NCI-H2107 (cell line): ENCODE results near the gene ANKRD9.

Experiments used
- DNase-seq: peaks from one replicate; lab custom pipeline; 2025; lab: John Stamatoyannopoulos, UW

The ANKRD9 gene

DNA sequence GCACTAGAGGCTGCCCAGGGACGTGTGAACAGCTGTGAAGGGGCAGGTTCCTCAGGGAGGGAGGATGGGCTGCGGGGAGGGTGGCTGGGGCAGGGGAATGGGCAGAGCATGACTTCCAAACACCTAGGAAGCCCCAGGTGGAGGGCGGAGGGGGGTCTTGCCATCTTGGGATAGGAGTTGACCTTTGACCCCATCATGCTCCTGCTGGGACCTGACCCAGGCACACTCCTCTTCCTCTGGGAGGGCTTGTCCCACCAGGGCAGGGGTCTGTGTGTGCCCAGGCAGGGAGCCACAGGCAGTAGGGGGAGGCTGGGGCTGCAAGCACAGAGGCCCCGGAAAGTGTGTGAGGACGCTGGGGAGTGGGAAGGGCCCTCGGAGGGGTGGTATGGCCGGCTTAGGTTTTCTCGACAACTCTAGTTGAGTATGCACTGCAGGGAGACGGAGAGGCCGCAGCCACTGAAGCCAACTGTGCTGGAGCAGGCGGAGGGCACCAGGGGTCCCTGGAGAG, 3.3 kb upstream of the ANKRD9 start:
- DNase-seq = no peak

DNA sequence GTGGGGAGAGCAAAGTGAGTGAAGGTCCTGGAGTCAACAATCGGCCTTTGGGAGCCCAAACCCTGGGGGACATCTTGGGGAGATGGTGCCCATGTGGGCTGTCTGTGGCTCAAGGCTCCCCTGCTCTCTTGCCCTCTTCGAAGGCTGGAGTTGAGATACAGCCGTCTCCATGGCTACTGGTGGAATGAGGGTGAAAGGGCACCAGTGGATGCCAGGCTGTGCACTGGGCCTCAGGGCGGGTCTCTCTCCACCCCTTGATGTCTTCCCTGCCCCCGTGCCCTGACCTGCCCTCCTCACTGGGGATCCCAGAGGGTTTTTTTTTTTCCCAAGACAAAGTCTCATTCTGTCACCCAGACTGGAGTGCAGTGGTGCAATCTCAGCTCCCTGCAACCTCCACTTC, 2.0 kb upstream of the ANKRD9 start:
- DNase-seq = no peak

DNA sequence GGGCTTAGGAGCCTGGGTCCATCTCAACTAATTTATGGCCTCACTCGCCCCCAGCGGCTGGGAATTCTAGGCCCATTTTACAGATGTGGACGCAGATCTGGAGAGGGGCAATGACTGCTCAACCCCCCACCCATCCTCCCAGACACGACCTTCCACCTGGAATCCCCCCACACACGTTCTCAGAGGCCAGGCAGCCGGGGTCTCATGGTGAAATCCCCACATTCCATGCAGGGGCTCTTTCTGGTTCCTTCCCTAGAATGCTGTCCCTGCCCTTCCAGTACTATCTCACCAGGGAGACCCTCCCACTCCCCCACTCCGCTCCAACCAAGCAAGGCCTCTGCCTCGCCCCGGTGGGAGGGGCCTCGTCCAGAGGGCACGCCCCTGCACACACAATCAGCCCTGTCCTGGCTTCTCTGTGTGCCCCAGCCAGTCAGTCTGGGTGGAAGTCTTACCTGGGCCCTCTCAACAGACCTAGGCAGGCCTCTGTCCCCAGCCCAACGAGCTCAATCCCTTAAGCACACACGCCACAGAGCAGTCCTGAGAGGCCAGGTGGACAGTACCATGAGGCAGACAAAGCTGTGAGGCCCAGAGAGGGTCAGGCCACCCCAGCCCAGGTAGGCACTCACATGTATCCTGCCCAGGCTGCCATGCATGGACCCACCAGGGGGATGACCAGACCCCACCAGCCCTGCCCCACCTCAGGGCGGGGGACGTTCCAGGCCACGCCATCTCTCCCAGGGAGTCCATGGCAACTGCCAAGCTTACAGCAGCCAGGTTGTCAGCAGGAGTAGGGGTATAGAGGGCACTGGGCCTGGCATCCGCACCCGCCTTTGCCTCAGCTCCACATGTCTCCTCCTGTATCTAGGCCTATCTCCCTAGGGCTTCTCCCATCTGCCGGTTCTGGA, 1.3 kb upstream of the ANKRD9 start:
- DNase-seq = no peak

DNA sequence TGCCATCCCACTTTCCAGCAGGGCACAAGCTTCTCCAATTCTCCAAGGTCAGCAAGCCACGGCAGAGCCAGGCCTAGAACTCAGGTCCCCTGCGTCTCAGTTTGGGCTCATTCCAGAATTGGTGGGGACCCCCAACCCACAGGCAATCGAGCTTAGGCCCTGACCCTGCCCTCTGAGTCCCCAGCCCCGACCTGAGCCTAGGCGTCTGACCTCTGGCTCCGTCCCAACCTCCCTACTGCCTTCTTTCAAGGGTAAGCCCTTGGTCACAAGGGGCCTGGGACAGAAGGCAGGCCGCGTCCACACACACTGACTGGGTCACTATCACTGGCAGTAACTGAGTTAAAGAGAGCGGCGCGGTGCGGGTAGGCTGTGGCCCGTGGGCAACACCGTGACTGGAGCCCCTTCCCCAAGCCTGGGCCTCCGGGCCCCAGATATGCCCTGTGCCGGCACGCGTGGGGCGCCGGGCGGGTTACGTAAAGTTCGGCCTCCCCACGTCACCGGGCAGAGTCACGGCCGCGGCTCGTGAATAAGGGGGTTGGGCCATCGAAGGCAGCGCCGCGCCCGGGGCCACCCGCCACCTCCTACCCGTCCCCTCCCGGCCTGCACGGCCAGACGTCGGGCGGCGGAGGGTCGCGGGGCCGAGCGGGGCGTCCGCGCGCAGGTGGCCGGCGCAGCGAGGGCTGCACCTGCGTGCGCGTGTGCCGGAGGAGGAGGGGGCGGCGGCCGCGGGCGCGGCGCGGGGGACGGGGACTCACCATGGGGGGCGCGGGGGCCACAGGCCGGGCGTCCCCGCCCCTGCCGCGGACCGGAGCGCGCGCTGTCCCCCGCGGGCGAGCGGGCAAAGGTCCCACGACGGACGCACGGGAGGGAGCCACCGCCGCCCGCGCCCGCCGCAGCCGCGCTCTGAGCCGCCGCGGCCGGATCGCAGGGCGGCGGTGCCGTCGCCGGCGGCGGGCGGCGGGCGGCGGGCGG, 516 bp downstream of the ANKRD9 start:
- no peak for DNase-seq

DNA sequence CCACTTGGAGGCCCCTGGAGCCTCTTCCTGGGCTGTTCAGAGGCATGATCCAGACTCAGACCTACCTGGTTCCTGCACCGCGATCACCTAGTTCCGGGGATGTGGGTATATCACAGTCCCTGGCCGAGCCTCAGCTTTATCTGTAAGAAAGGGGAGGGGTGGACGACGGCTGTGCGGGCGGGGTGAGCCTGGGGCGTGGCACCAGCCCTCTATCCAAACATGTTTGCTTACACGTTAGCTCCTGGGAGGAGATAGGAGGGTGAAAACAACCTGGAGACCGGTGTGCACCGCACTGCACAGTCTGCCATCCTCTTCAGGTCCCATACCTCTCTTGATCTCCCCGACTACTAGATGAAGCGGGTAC, 1.2 kb downstream of the ANKRD9 start:
- no peak for DNase-seq

DNA sequence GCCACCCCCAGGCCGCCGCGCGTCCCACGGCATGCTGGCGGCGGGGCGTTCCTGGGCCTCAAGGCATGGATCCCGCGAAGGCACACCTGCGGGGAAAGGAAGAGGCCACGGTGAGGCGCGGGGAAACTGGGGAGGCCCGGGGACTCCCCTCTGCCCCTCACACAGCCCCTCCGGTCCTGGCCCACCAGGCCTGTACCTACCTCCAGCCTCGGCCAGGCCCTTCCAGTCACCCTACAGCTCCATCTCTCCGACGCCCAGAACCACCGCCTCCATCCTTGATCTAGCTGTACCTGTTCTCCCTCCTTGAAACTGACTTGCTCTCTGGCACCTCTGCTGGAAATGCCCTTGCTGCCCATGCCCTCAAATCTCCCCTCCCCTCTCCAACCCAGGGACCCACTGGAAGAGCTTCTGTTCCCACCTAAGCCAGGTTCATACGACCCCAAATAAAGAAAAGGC, 1.7 kb downstream of the ANKRD9 start:
- no peak for DNase-seq

GRCh38 chr14:102507081-102507856, 2.3 kb downstream of the ANKRD9 start:
- no peak for DNase-seq

DNA sequence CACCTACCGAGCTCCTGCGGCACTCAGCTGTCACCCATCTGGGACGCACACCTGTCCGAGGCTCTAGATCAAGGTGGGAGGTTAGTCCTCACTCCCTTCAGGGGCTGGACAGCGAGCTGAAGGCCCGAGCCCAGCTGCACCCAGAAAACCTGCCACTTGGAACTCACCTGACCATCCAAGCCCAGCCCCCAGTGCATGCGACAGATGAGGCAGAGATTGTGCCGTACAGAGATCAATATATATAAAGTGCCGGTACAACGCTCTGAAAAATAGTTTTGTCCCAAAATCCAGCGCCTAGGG, 3.0 kb downstream of the ANKRD9 start:
- DNase-seq = no peak

GRCh38 chr14:102505775-102506625, 3.6 kb downstream of the ANKRD9 start:
- no peak for DNase-seq

- no peak for DNase-seq
Observed at GRCh38 chr14:102505000-102505619, 4.5 kb downstream of the ANKRD9 start.

GRCh38 chr14:102504328-102504999, 5.1 kb downstream of the ANKRD9 start:
- DNase-seq = no peak

GRCh38 chr14:102503641-102504327, 5.8 kb downstream of the ANKRD9 start:
- no peak for DNase-seq

DNA sequence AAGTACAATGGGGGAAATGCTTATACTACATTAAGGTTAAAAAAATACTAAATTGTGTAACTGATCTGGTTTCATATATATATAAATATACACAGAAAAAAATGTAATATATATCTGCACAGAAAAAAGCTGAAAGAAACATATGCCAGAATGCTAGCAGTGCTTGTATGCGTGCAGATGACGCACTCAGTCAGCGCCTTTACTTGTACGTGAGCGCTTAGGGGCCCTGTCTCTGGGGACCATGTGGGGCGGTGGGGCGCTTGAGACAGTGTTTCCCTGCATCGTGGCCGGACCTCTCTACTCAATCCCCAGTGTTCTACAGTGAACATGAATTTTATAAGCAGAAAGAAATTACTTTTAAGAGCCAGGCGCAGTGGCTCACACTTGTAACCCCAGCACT, 7.0 kb downstream of the ANKRD9 start:
- DNase-seq = no peak

DNA sequence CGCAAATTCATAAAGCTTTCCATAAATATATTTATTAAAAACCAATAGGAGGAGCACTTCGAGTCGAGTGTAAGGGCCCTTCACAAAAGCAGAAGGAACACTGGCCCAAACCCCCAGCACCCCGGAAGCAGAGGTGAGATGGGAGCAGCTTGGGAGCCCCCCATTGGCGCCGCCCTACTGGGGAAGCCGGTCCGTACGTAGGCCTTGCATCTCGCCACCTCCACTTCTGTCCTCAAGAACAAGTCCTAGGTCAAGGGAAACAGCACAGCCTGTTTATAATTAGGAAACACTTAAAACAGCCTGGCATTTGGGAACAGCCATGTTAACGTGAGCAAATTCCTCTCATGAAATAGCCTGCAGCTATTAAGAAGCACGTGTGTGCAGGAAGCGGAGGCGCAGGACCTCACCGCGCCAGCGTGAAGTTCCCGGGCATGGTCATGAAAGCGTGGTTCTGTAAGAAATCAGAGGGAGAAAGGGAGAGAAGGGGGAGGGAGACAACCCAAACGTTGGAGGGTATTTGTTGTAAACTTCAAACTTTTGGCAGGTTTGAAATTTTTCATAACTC, 7.7 kb downstream of the ANKRD9 start:
- DNase-seq = no peak

DNA sequence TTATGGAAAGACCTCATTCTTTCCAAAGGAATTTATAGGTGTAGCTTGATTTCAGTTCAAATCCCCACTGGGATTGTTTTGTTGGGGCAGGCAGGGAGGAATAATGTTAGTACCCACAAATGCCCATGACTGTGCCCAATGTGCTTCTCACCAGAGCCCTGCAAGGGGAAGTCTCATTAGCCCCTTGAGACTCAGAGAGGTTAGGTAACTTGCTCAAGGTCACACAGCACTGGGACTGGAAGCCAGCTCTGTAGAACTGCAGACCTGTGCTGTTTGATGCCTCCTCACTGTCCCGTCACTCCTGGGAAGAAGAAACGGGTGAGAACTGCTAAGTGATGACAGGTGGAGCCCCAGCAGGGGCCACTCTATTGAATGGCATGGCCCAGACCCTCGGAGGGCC, 8.9 kb downstream of the ANKRD9 start:
- DNase-seq = no peak

- no peak for DNase-seq
Observed at GRCh38 chr14:102500158-102500662, 9.4 kb downstream of the ANKRD9 start.

DNA sequence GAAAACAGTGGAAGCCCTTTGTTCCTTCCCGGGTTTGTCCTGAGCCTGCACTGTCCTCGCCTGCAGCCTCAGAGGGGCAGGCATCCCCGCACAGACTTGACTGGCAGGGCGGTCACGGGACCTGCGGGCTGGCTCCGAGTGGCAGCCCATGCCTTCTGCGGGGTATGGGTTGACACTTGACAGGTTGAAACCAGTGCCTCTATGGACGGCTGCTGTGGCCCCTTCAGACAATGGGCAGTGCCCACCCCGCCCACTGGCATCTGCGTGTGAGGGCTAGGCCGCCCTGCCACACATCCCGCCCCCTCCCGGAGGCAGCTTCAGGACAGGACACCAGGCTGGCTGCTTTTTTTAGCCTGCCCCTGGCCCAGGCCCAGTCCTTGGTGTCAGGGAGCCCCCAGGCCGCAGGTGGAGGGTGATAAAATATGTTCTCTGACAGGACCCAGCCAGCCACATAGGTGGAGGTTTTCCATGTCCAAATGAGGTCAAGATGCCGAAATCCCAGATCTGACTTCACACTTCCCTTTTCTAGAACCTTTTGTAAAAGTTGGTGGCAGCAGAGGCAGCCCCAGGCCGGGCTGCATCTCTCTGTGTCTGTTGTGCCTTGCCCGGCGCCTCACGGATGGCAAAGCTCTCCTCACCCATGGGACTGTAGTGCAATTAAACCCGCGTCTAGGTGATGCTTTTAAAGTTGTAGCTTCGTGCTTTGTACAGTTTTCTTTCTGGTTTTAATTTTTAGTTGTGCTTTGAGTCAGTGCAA, 10.0 kb downstream of the ANKRD9 start:
- DNase-seq = no peak

- no peak for DNase-seq
Observed at GRCh38 chr14:102498678-102499265, 10.8 kb downstream of the ANKRD9 start.
